ENCODE data around the gene NCS1. TPM values are rescaled to one million over a fixed set of nuclear protein-coding genes. Genes with fewer than 3 reads are reported as not detected.

Gene NCS1
- total RNA-seq = 100 to 1,000 TPM in 1 of 3 donors, 10 to 100 TPM in 1, 1 to 10 TPM in 1; 4.1 to 196 (median 10.7) TPM
- long read RNA-seq, donor 1, full-length matches to known transcripts = 122 of 201 reads
- long read RNA-seq, donor 1, partial matches to known transcripts = 71 of 201 reads
- long read RNA-seq, donor 1, other reads (novel, unspliced or antisense) = 8 of 201 reads
- long read RNA-seq, donor 2, partial matches to known transcripts = 0 of 1 reads
- long read RNA-seq, donor 2, other reads (novel, unspliced or antisense) = 1 of 1 reads

DNA sequence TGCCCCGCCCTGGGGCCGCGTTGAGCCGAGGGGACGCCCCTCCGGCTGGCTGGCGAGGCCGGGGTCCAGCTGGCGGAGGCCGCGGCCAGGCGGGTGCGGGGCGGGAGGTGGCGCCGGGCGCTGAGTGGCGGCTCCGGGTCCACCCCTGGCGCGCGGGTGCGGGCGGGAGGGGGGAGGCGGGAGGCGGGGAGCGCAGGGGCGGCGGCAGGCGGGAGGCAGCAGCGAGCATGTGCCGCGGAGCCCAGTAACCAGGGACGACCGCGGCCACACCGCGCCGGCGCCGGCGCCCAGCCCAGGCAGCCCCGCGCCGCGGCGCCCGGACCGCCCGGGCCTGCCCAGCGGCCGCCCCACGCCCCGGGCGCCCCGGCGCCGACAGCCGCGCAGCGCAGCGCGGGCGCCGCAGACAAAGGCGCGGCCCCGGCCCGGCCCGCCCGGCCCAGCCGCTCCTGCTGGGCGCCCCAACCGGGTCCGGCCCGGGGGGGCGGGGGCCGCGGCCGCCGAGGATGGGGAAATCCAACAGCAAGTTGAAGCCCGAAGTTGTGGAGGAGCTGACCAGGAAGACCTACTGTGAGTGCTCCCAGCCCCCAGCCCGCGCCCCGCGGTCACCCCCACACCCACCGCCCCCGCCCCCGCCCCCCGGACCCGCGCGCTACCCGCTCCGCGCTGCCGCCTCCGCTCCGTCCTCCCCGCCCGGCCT lies at the start of gene NCS1:
NCS1 (plus strand) TSS at position 244 of the 697 bp plus-strand sequence; CDS start at position 504, 260 bp downstream.
- H3K9me3 ChIP-seq = no peaks in the 10 kb centered on the region
- ATAC-seq = peak; percentile 81
- H3K4me3 ChIP-seq = no peak within 1 kb of the TSS
- intact Hi-C loops (cut with DNase I, micrococcal nuclease) = loop anchor here in 1 of 2 donors (10.0 kb wide), 1 partner anchor 58 kb away; no protein-coding TSS in a partner anchor
- peak; percentile 69 to 83 (median 73) for DNase-seq
- H3K36me3 ChIP-seq (ENCODE audit: low read depth) = no peaks in the 10 kb centered on the region
- TF ChIP-seq, protein P1, sequence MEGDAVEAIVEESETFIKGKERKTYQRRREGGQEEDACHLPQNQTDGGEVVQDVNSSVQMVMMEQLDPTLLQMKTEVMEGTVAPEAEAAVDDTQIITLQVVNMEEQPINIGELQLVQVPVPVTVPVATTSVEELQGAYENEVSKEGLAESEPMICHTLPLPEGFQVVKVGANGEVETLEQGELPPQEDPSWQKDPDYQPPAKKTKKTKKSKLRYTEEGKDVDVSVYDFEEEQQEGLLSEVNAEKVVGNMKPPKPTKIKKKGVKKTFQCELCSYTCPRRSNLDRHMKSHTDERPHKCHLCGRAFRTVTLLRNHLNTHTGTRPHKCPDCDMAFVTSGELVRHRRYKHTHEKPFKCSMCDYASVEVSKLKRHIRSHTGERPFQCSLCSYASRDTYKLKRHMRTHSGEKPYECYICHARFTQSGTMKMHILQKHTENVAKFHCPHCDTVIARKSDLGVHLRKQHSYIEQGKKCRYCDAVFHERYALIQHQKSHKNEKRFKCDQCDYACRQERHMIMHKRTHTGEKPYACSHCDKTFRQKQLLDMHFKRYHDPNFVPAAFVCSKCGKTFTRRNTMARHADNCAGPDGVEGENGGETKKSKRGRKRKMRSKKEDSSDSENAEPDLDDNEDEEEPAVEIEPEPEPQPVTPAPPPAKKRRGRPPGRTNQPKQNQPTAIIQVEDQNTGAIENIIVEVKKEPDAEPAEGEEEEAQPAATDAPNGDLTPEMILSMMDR (IDR thresholded peaks at IDR 0.05) = no peak
- peaks cover 3% of the 10 kb centered on the region for H3K4me1 ChIP-seq (ENCODE audit: low read depth)

DNA sequence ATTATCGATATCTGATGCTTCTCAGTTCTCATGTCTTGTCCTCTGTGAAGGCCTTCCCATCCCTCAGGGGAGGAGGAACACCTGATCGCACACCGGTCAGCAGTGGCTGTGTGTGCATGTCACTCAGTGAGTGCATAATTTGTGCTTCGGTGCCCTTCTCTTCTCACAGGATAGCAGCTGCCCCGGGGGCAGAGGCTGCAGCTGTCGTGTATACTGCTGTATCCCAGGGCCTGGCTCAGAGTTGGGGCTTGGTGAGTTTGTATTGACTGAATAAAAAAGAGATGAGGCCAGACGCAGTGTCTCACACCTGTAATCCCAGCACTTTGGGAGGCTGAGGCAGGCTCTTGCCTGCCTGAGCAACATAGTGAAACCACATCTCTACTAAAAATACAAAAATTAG lies 49.7 kb upstream of the NCS1 start:
- intact Hi-C loops (cut with DNase I, micrococcal nuclease) = no loop called here
- Histone ChIP-seq H3K4me1 (ENCODE audit: low read depth) (no peaks in the 10 kb centered on the region), H3K4me3 (no peak overlapping the region), H3K36me3 (ENCODE audit: low read depth) (no peaks in the 10 kb centered on the region), H3K9me3 (no peaks in the 10 kb centered on the region)
- DNase-seq = no peak
- ATAC-seq = no peak
- TF ChIP-seq, protein P1 (IDR thresholded peaks at IDR 0.05) = no peak

DNA sequence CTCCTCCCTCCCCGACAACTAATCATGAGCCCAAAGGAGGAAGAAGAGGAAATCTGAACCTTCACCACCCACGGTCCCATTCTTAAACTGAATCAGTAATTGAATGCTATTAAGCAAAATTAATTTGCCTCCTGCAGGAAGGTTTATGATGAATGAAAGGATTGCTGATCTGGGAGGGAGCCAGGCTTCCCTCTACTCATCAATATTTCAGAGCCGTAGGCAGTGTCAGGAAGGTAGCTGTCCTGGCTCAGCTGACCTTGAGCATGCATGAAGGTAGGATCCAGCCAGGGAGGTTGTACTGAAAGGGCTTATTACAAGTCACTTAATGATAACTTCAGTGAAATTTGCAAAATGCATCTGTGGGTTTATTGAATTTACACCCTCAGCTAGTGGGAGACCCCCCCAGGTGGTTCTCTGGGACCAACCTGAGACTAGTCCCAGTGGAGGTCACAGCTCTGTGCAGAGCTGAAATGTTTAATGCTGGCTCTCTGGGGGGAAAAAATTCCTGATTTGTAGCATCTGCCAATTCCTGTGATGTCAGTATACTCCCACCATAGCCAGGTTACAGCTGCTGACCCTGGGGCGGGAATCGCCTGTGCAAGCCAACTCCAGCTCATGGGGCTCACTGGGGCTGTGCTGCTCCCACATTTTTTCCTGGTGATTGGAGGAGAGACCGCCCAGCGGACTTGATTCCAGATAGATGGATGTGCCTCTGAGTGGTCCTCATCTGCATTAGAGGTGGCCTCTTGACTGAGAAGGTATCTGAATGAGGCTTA lies 47.9 kb upstream of the NCS1 start:
- H3K36me3 ChIP-seq (ENCODE audit: low read depth) = no peaks in the 10 kb centered on the region
- no peak for DNase-seq
- TF ChIP-seq, protein P1 (IDR thresholded peaks at IDR 0.05) = no peak

DNA sequence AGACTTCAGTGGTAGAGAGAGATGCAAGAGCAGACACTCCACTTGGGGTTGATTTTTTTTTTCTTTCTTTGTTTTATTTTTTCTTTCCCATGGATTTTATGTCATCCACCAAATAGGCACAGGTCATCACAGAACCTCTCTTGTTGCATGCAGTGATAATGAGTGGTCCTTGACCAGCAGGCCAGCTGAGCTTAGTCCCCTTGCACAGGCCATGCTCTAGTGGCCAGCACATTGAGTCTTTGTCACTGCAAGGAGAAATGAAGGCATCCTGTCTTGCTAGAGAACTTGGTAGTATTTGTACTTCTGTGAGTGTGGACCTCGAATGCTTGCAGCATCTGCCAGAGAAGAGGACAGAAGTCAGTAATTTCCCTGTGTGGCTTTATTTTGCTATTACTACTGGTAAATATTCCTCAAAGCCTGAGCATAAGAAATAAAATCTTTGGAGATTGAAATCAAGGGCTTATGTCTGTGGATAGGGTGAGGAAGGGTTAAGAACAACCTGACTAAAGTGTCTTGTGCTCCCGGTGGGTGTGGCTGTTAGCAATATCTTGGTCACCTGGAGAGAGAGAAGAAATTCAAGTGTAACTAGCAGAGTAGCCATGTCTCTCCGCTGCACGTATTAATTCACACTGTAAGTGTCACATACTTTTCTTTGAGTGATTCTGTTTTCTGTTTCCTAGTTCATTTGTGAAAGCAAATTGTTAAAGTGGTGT lies 45.3 kb upstream of the NCS1 start:
- Histone ChIP-seq H3K4me3 (no peak overlapping the region), H3K36me3 (ENCODE audit: low read depth) (no peaks in the 10 kb centered on the region), H3K4me1 (ENCODE audit: low read depth) (no peaks in the 10 kb centered on the region), H3K9me3 (no peaks in the 10 kb centered on the region)
- intact Hi-C loops (cut with DNase I, micrococcal nuclease) = no loop called here
- DNase-seq = no peak
- ATAC-seq = no peak
- TF ChIP-seq, protein P1 (IDR thresholded peaks at IDR 0.05) = no peak

More for the DNA sequence above, 47.9 kb upstream of the NCS1 start:
- no peak overlapping the region for H3K4me3 ChIP-seq
- intact Hi-C loops (cut with DNase I, micrococcal nuclease) = no loop called here
- no peak for ATAC-seq
- H3K9me3 ChIP-seq = no peaks in the 10 kb centered on the region
- H3K4me1 ChIP-seq (ENCODE audit: low read depth) = no peaks in the 10 kb centered on the region

DNA sequence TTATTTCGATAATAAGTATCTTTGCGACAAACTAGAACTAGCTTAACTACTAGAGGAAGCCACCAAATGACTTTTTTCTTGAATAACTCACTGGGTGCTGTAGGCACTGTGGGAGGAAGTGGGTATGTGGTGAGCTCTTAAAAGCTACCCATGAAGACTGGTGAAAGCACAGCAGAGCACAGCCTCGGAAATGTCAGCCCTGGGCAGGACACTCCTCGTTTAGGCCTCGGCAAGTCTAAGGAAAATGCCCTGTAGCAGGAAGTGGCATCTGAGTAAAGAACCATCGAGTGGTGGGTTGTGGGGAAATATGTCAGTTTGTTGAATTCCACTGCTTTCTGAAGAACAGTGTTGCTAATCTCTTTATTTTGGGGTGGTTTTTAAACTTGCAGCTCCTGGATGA lies 44.0 kb upstream of the NCS1 start:
- TF ChIP-seq, protein P1 (IDR thresholded peaks at IDR 0.05) = no peak
- Histone ChIP-seq H3K36me3 (ENCODE audit: low read depth) (no peaks in the 10 kb centered on the region), H3K4me1 (ENCODE audit: low read depth) (no peaks in the 10 kb centered on the region), H3K9me3 (no peaks in the 10 kb centered on the region), H3K4me3 (no peak overlapping the region)
- ATAC-seq = peak; percentile 89
- DNase-seq = peak in 2 of 3 donors; percentile 27 to 60
- intact Hi-C loops (cut with DNase I, micrococcal nuclease) = no loop called here

Data from mucosa of descending colon (tissue), 3 donors.